ENCODE results near the gene TAF1A.

DNA sequence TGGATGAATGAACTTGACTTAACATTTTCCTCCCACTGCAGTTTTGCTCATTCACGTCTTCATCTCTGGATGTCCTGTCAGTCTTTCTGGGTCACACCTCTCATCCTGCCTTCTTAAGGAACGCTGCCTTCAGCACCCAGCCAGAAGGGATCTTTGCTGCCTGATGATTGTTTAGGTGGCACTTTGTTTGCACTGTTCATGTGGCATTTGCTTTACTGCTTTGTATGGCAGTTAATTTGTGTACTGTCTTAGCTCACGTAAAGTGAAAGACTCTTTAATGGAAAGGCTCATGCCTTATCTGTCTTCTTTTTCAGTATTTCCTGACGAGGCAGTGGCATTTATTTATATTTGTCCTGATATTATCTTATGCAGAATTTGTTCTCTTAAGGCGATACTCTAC is 33.0 kb upstream of the TAF1A start:
- TF ChIP-seq, protein P1, sequence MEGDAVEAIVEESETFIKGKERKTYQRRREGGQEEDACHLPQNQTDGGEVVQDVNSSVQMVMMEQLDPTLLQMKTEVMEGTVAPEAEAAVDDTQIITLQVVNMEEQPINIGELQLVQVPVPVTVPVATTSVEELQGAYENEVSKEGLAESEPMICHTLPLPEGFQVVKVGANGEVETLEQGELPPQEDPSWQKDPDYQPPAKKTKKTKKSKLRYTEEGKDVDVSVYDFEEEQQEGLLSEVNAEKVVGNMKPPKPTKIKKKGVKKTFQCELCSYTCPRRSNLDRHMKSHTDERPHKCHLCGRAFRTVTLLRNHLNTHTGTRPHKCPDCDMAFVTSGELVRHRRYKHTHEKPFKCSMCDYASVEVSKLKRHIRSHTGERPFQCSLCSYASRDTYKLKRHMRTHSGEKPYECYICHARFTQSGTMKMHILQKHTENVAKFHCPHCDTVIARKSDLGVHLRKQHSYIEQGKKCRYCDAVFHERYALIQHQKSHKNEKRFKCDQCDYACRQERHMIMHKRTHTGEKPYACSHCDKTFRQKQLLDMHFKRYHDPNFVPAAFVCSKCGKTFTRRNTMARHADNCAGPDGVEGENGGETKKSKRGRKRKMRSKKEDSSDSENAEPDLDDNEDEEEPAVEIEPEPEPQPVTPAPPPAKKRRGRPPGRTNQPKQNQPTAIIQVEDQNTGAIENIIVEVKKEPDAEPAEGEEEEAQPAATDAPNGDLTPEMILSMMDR (IDR thresholded peaks at IDR 0.05; ENCODE audit: low read depth, low read length, missing input control) = no peak
- TF ChIP-seq, protein P2, sequence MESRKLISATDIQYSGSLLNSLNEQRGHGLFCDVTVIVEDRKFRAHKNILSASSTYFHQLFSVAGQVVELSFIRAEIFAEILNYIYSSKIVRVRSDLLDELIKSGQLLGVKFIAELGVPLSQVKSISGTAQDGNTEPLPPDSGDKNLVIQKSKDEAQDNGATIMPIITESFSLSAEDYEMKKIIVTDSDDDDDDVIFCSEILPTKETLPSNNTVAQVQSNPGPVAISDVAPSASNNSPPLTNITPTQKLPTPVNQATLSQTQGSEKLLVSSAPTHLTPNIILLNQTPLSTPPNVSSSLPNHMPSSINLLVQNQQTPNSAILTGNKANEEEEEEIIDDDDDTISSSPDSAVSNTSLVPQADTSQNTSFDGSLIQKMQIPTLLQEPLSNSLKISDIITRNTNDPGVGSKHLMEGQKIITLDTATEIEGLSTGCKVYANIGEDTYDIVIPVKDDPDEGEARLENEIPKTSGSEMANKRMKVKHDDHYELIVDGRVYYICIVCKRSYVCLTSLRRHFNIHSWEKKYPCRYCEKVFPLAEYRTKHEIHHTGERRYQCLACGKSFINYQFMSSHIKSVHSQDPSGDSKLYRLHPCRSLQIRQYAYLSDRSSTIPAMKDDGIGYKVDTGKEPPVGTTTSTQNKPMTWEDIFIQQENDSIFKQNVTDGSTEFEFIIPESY (IDR thresholded peaks at IDR 0.05) = no peak
